ENCODE results near the gene OR10H1. TPM values are rescaled to one million over a fixed set of nuclear protein-coding genes. Genes with fewer than 3 reads are reported as not detected.
"Not testable (repeated sequence)": the region's sequence is repeated elsewhere in the genome, so short reads cannot be mapped to it uniquely, and the experiment has no call there.

Gene OR10H1
- total RNA-seq, 1 donor: not detected

- no peak overlapping the region for H2AFZ ChIP-seq (ENCODE audit: low read length)
- H3K27me3 ChIP-seq (ENCODE audit: insufficient read depth, low read length): no peaks in the 10 kb centered on the region
- H3K27ac ChIP-seq (ENCODE audit: low read depth, low read length): no peak overlapping the region
- no peaks in the 10 kb centered on the region for H4K20me1 ChIP-seq (ENCODE audit: insufficient read depth, low read length)
- no peaks in the 10 kb centered on the region for H3K36me3 ChIP-seq (ENCODE audit: insufficient read depth, low read length)
- H3K4me2 ChIP-seq (ENCODE audit: insufficient read depth, low read length): no peak overlapping the region
- H3K9me3 ChIP-seq (ENCODE audit: low read depth, low read length): no peaks in the 10 kb centered on the region
- no peaks in the 10 kb centered on the region for H3K79me2 ChIP-seq (ENCODE audit: insufficient read depth, low read length)
- TF ChIP-seq CTCF (IDR thresholded peaks at IDR 0.05; ENCODE audit: extremely low read depth, low read depth, low read length): no peak
- DNase-seq (ENCODE audit: insufficient read length, low spot score, missing footprints): no peak
- H3K4me1 ChIP-seq (ENCODE audit: insufficient read depth, low read length): no peaks in the 10 kb centered on the region
- no peak overlapping the region for H3K4me3 ChIP-seq (ENCODE audit: insufficient read depth, low read length)
Observed at GRCh38 chr19:15843203-15843893, 27.9 kb upstream of the OR10H1 start.

- H4K20me1 ChIP-seq (ENCODE audit: insufficient read depth, low read length): no peaks in the 10 kb centered on the region
Observed at GRCh38 chr19:15841875-15842569, 26.6 kb upstream of the OR10H1 start.

GRCh38 chr19:15840833-15841232 lies 25.4 kb upstream of the OR10H1 start:
- no peaks in the 10 kb centered on the region for H3K79me2 ChIP-seq (ENCODE audit: insufficient read depth, low read length)
- no peak overlapping the region for H3K4me2 ChIP-seq (ENCODE audit: insufficient read depth, low read length)
- H3K4me1 ChIP-seq (ENCODE audit: insufficient read depth, low read length): peaks cover 4% of the 10 kb centered on the region
- H3K9me3 ChIP-seq (ENCODE audit: low read depth, low read length): no peaks in the 10 kb centered on the region
- no peaks in the 10 kb centered on the region for H4K20me1 ChIP-seq (ENCODE audit: insufficient read depth, low read length)
- TF ChIP-seq CTCF (IDR thresholded peaks at IDR 0.05; ENCODE audit: extremely low read depth, low read depth, low read length): no peak
- H3K27me3 ChIP-seq (ENCODE audit: insufficient read depth, low read length): no peaks in the 10 kb centered on the region
- no peak overlapping the region for H2AFZ ChIP-seq (ENCODE audit: low read length)
- H3K27ac ChIP-seq (ENCODE audit: low read depth, low read length): no peak overlapping the region
- no peak for DNase-seq (ENCODE audit: insufficient read length, low spot score, missing footprints)
- no peaks in the 10 kb centered on the region for H3K36me3 ChIP-seq (ENCODE audit: insufficient read depth, low read length)
- no peak overlapping the region for H3K4me3 ChIP-seq (ENCODE audit: insufficient read depth, low read length)

More at GRCh38 chr19:15841875-15842569, 26.6 kb upstream of the OR10H1 start:
- H3K4me2 ChIP-seq (ENCODE audit: insufficient read depth, low read length): no peak overlapping the region
- no peaks in the 10 kb centered on the region for H3K79me2 ChIP-seq (ENCODE audit: insufficient read depth, low read length)
- no peak overlapping the region for H2AFZ ChIP-seq (ENCODE audit: low read length)
- no peak for DNase-seq (ENCODE audit: insufficient read length, low spot score, missing footprints)
- H3K4me3 ChIP-seq (ENCODE audit: insufficient read depth, low read length): no peak overlapping the region
- H3K4me1 ChIP-seq (ENCODE audit: insufficient read depth, low read length): peaks cover 4% of the 10 kb centered on the region
- no peaks in the 10 kb centered on the region for H3K9me3 ChIP-seq (ENCODE audit: low read depth, low read length)
- H3K27ac ChIP-seq (ENCODE audit: low read depth, low read length): no peak overlapping the region
- no peaks in the 10 kb centered on the region for H3K36me3 ChIP-seq (ENCODE audit: insufficient read depth, low read length)
- no peak for TF ChIP-seq CTCF (IDR thresholded peaks at IDR 0.05; ENCODE audit: extremely low read depth, low read depth, low read length)
- no peaks in the 10 kb centered on the region for H3K27me3 ChIP-seq (ENCODE audit: insufficient read depth, low read length)

GRCh38 chr19:15839888-15840287 lies 24.4 kb upstream of the OR10H1 start:
- not testable (repeated sequence) for H3K79me2 ChIP-seq (ENCODE audit: insufficient read depth, low read length); DNase-seq (ENCODE audit: insufficient read length, low spot score, missing footprints); H3K4me1 ChIP-seq (ENCODE audit: insufficient read depth, low read length); H3K4me3 ChIP-seq (ENCODE audit: insufficient read depth, low read length); H4K20me1 ChIP-seq (ENCODE audit: insufficient read depth, low read length); H3K27me3 ChIP-seq (ENCODE audit: insufficient read depth, low read length); H3K27ac ChIP-seq (ENCODE audit: low read depth, low read length); H3K9me3 ChIP-seq (ENCODE audit: low read depth, low read length); H3K36me3 ChIP-seq (ENCODE audit: insufficient read depth, low read length); H2AFZ ChIP-seq (ENCODE audit: low read length); H3K4me2 ChIP-seq (ENCODE audit: insufficient read depth, low read length)
